ACC112 (cell line): ENCODE measurements around the gene SLC16A13.
A peak's percentile ranks its signal among the peaks of the same experiment; 100 is the strongest.

Source experiments
- H2AFZ ChIP-seq: fragments of 200-600 bp; sonication (generic); one replicate; pipeline ENCODE4 v1.6.0; 2017; ENCODE audit warnings: antibody characterized with exemption, low read length; ENCODE audit not compliant: unreplicated experiment
- H3K27ac ChIP-seq: fragments of 200-600 bp; sonication (generic); 2 replicates; pipeline ENCODE4 v1.5.1; 2014; ENCODE audit warnings: low read depth, mild to moderate bottlenecking, antibody characterized with exemption, low read length, moderate library complexity
- H3K27me3 ChIP-seq: fragments of 200-600 bp; sonication (generic); 2 replicates; pipeline ENCODE4 v1.6.1; 2014; ENCODE audit warnings: mild to moderate bottlenecking, antibody characterized with exemption, low read length, moderate library complexity, mixed read lengths; ENCODE audit not compliant: insufficient read depth
- H3K36me3 ChIP-seq: fragments of 200-600 bp; sonication (generic); 2 replicates; pipeline ENCODE4 v1.6.1; 2016; ENCODE audit warnings: mild to moderate bottlenecking, antibody characterized with exemption, low read length, moderate library complexity, mixed read lengths; ENCODE audit not compliant: insufficient read depth
- H3K4me1 ChIP-seq: fragments of 200-600 bp; sonication (generic); one replicate; pipeline ENCODE4 v1.6.1; 2016; ENCODE audit warnings: low read length, mixed read lengths; ENCODE audit not compliant: insufficient read depth, unreplicated experiment, control insufficient read depth
- H3K4me3 ChIP-seq: fragments of 200-600 bp; sonication (generic); 2 replicates; pipeline ENCODE4 v1.5.1; 2014; ENCODE audit warnings: mild to moderate bottlenecking, low read depth, low read length
- H3K79me2 ChIP-seq: fragments of 200-600 bp; sonication (generic); one replicate; pipeline ENCODE4 v1.6.0; 2016; ENCODE audit warnings: low read length; ENCODE audit not compliant: control insufficient read depth, unreplicated experiment, insufficient read depth

Gene SLC16A13

GRCh38 chr17:7014261-7014994, 21.4 kb upstream of the SLC16A13 start:
- Histone ChIP-seq H2AFZ (no peak overlapping the region), H3K36me3 (peaks cover 6% of the 10 kb centered on the region; the same call in 1 of the 2 replicates), H3K4me3 (peak overlapping the region; percentile 97), H3K79me2 (peaks cover 45% of the 10 kb centered on the region), H3K4me1 (peaks cover 28% of the 10 kb centered on the region), H3K27me3 (no peaks in the 10 kb centered on the region), H3K27ac (peak overlapping the region; percentile 94)

GRCh38 chr17:7014995-7015958, 20.5 kb upstream of the SLC16A13 start:
- Histone ChIP-seq H3K4me1 (peaks cover 27% of the 10 kb centered on the region), H3K79me2 (peaks cover 37% of the 10 kb centered on the region)

GRCh38 chr17:7016418-7016817, 19.4 kb upstream of the SLC16A13 start:
- peaks cover 25% of the 10 kb centered on the region for H3K79me2 ChIP-seq
- H3K36me3 ChIP-seq = peaks cover 5% of the 10 kb centered on the region; the same call in 1 of the 2 replicates
- no peak overlapping the region for H3K4me3 ChIP-seq
- peaks cover 21% of the 10 kb centered on the region for H3K4me1 ChIP-seq
- H2AFZ ChIP-seq = no peak overlapping the region
- H3K27me3 ChIP-seq = no peaks in the 10 kb centered on the region
- 0 out of 2 replicates have a peak overlapping the region, but pooled peaks have one; percentile 4 for H3K27ac ChIP-seq

More at GRCh38 chr17:7014995-7015958, 20.5 kb upstream of the SLC16A13 start:
- Histone ChIP-seq H2AFZ (peak overlapping the region; percentile 17), H3K4me3 (peak overlapping the region; percentile 97), H3K27me3 (no peaks in the 10 kb centered on the region), H3K27ac (peak overlapping the region; percentile 94), H3K36me3 (peaks cover 5% of the 10 kb centered on the region; the same call in 1 of the 2 replicates)

- Histone ChIP-seq H3K4me3 (no peak overlapping the region), H3K4me1 (peaks cover 21% of the 10 kb centered on the region), H3K36me3 (peaks cover 5% of the 10 kb centered on the region; the same call in 1 of the 2 replicates), H3K27me3 (no peaks in the 10 kb centered on the region), H3K27ac (no peak overlapping the region), H3K79me2 (peaks cover 18% of the 10 kb centered on the region), H2AFZ (no peak overlapping the region)
These were observed 18.7 kb upstream of the SLC16A13 start for GRCh38 chr17:7016886-7017826.

GRCh38 chr17:7017827-7018200, 18.0 kb upstream of the SLC16A13 start:
- Histone ChIP-seq H3K27ac (no peak overlapping the region), H3K27me3 (peaks cover 5% of the 10 kb centered on the region; the same call in 1 of the 2 replicates), H2AFZ (no peak overlapping the region), H3K36me3 (peaks cover 5% of the 10 kb centered on the region; the same call in 1 of the 2 replicates), H3K79me2 (peaks cover 14% of the 10 kb centered on the region), H3K4me3 (no peak overlapping the region), H3K4me1 (peaks cover 21% of the 10 kb centered on the region)

- Histone ChIP-seq H3K4me3 (peak overlapping the region; percentile 80), H3K27me3 (peaks cover 11% of the 10 kb centered on the region), H3K36me3 (peaks cover 5% of the 10 kb centered on the region; the same call in 1 of the 2 replicates), H3K27ac (no peak overlapping the region), H2AFZ (no peak overlapping the region), H3K4me1 (peaks cover 21% of the 10 kb centered on the region), H3K79me2 (peaks cover 8% of the 10 kb centered on the region)
These were observed 17.4 kb upstream of the SLC16A13 start for GRCh38 chr17:7018331-7018964.

GRCh38 chr17:7019367-7019766, 16.4 kb upstream of the SLC16A13 start:
- Histone ChIP-seq H3K79me2 (no peaks in the 10 kb centered on the region), H2AFZ (peak overlapping the region; percentile 80), H3K27me3 (peaks cover 13% of the 10 kb centered on the region), H3K4me1 (peaks cover 21% of the 10 kb centered on the region), H3K4me3 (peak overlapping the region; percentile 80), H3K36me3 (no peaks in the 10 kb centered on the region), H3K27ac (peak overlapping the region; percentile 24; the same call in 1 of the 2 replicates)

- peaks cover 13% of the 10 kb centered on the region for H3K27me3 ChIP-seq
- H3K4me3 ChIP-seq = peak overlapping the region; percentile 80
- peak overlapping the region; percentile 24; the same call in 1 of the 2 replicates for H3K27ac ChIP-seq
- peak overlapping the region; percentile 80 for H2AFZ ChIP-seq
- H3K79me2 ChIP-seq = no peaks in the 10 kb centered on the region
- no peaks in the 10 kb centered on the region for H3K36me3 ChIP-seq
- peaks cover 21% of the 10 kb centered on the region for H3K4me1 ChIP-seq
These were observed 15.8 kb upstream of the SLC16A13 start for GRCh38 chr17:7019839-7020519.
